ENCODE data around the gene PFN3. TPM values are rescaled to one million over a fixed set of nuclear protein-coding genes. Genes with fewer than 3 reads are reported as not detected.

The PFN3 gene
- total RNA-seq, 6 experiments from 2014 or later, result not detected

DNA sequence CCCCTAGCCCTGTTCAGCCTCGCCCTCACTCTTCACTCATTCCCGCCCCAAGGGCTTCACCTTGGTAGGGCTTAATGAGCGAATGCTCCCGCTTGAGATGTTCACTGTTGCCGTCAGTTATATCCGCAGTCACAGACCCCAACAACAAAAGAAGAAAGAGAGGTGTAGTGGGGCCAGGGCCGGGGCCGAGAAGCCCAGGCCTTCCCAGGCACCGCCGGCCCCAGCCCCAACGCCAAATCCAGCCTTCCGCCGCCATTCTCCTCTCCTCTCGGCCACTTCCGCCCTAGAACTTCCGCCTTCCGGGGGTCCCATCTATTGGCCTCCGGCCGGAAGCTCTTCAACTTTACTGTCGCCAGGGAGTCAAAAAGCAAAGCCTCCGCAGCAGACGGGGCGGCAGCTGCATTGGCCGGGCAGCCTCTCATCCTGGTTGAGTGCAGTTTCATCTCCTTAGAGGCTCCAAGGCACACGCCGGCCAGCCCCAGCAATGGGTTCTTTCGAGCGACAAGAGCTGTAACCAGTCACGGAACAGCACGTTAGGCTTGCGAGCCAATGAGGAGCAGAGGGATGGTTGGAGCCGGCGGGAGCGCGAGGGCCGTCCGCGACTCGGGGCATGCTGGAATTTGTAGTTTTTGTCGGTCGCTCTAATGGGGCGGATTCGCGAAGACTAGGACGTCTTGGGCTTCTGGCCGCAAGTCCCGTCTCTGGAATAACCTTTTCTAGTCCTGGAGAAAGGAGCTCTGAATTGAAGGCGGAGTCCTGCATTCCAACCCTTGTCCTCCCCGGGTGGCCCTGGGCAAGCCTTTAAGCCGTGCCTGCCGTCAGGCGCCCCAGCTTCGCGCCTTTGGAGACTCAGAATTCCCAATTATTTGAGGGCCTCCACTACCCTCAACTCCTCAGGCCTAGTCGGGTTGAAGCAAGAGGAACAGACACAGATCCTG lies 48.8 kb downstream of the PFN3 start, which contains the start of gene LMAN2:
TSS of gene LMAN2 (minus strand) at position 277 of the 938 bp plus-strand sequence. CDS start at position 256, 21 bp downstream.
- H3K4me1 Mint-ChIP-seq (ENCODE audit: low read depth), result peaks cover 35% of the 10 kb centered on the region
- peaks cover 7% of the 10 kb centered on the region for H3K27me3 Mint-ChIP-seq (ENCODE audit: insufficient read depth)
- peak within 1 kb of the TSS; percentile 98 for H3K4me3 Mint-ChIP-seq
- H3K9me3 Mint-ChIP-seq, result no peaks in the 10 kb centered on the region
- TF ChIP-seq, protein P1, sequence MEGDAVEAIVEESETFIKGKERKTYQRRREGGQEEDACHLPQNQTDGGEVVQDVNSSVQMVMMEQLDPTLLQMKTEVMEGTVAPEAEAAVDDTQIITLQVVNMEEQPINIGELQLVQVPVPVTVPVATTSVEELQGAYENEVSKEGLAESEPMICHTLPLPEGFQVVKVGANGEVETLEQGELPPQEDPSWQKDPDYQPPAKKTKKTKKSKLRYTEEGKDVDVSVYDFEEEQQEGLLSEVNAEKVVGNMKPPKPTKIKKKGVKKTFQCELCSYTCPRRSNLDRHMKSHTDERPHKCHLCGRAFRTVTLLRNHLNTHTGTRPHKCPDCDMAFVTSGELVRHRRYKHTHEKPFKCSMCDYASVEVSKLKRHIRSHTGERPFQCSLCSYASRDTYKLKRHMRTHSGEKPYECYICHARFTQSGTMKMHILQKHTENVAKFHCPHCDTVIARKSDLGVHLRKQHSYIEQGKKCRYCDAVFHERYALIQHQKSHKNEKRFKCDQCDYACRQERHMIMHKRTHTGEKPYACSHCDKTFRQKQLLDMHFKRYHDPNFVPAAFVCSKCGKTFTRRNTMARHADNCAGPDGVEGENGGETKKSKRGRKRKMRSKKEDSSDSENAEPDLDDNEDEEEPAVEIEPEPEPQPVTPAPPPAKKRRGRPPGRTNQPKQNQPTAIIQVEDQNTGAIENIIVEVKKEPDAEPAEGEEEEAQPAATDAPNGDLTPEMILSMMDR (IDR thresholded peaks at IDR 0.05), result no peak
- no peaks in the 10 kb centered on the region; the same call in 1 of the 2 replicates for H3K36me3 Mint-ChIP-seq (ENCODE audit: low read depth)
- DNase-seq, result peak; percentile 95
- peak within 1 kb of the TSS; percentile 99 for H3K27ac Mint-ChIP-seq

DNA sequence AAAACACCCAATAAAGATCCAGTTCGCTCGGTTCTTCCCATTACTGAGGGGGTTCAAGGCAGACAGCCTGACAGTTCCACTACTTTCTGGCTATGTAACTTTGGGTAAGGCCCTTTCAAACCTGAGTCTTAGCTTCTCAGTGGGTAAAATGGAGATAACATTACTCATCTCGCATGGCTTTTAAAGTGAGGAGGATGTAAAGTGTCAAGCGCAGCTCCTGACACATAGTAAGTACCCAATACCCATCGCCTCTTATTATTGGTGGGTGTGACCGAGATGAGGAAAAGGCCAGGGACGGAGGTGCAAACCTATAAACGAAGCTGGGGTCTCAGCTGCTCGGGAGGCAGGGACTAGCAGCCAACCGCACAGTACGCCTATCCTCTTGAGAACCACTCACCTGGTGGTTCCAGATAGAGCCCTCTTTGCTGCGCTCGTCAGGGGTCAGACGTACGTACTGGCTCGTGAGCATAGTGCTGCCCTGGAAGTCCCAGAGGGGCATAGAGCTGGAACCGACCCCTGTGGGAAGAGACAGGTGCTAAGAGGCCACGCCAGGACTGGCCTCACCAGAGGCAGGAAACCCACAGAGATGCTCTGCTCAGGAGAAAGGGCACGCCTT lies 49.6 kb downstream of the PFN3 start:
- peaks cover 37% of the 10 kb centered on the region for H3K4me1 Mint-ChIP-seq (ENCODE audit: low read depth)
- peak overlapping the region; percentile 98 for H3K4me3 Mint-ChIP-seq
- H3K9me3 Mint-ChIP-seq, result no peaks in the 10 kb centered on the region
- DNase-seq, result no peak
- peaks cover 5% of the 10 kb centered on the region for H3K27me3 Mint-ChIP-seq (ENCODE audit: insufficient read depth)
- peak overlapping the region; percentile 99 for H3K27ac Mint-ChIP-seq
- no peaks in the 10 kb centered on the region; the same call in 1 of the 2 replicates for H3K36me3 Mint-ChIP-seq (ENCODE audit: low read depth)
- TF ChIP-seq, protein P1 (IDR thresholded peaks at IDR 0.05), result no peak

Other genes with a start within 250 kb of the PFN3 start
- 10 to 100 TPM; 23.3 to 31.4 (median 26.4) TPM for gene RAB24, start 96.9 kb downstream of the PFN3 start, total RNA-seq (2021; fragmentation: NEBNext Ultra II Directional; extraction: Animal tissue kit (Norgen Biotek cat#: 25700))
- 100 to 1,000 TPM; 182 to 225 (median 217) TPM for gene PRELID1, start 96.9 kb downstream of the PFN3 start, total RNA-seq (2021; fragmentation: NEBNext Ultra II Directional; extraction: Animal tissue kit (Norgen Biotek cat#: 25700))
- 10 to 100 TPM in 5 of 6 experiments, 1 to 10 TPM in 1; 7.7 to 17.0 (median 15.3) TPM for gene MXD3, start 88.8 kb downstream of the PFN3 start, total RNA-seq (2021; fragmentation: NEBNext Ultra II Directional; extraction: Animal tissue kit (Norgen Biotek cat#: 25700))
- 100 to 1,000 TPM; 153 to 169 (median 164) TPM for gene LMAN2, start 49.0 kb downstream of the PFN3 start, total RNA-seq (2021; fragmentation: NEBNext Ultra II Directional; extraction: Animal tissue kit (Norgen Biotek cat#: 25700))
- gene RGS14, start 42.7 kb downstream of the PFN3 start, total RNA-seq (2021; fragmentation: NEBNext Ultra II Directional; extraction: Animal tissue kit (Norgen Biotek cat#: 25700)), result 1 to 10 TPM; 1.0 to 2.2 (median 1.2) TPM
- gene SLC34A1, start 16.2 kb downstream of the PFN3 start, total RNA-seq (2021; fragmentation: NEBNext Ultra II Directional; extraction: Animal tissue kit (Norgen Biotek cat#: 25700)), result not detected
- gene F12, start 8.9 kb upstream of the PFN3 start, total RNA-seq (2021; fragmentation: NEBNext Ultra II Directional; extraction: Animal tissue kit (Norgen Biotek cat#: 25700)), result 1 to 10 TPM in 1 of 6 experiments, under 1 TPM in 5; 0.63 to 1.2 (median 0.87) TPM
- 10 to 100 TPM; 25.8 to 30.7 (median 28.0) TPM for gene GRK6, start 26.0 kb upstream of the PFN3 start, total RNA-seq (2021; fragmentation: NEBNext Ultra II Directional; extraction: Animal tissue kit (Norgen Biotek cat#: 25700))
- gene PRR7, start 46.2 kb upstream of the PFN3 start, total RNA-seq (2021; fragmentation: NEBNext Ultra II Directional; extraction: Animal tissue kit (Norgen Biotek cat#: 25700)), result 10 to 100 TPM in 4 of 6 experiments, 1 to 10 TPM in 2; 8.9 to 16.9 (median 10.4) TPM
- gene DBN1, start 73.0 kb upstream of the PFN3 start, total RNA-seq (2021; fragmentation: NEBNext Ultra II Directional; extraction: Animal tissue kit (Norgen Biotek cat#: 25700)), result 100 to 1,000 TPM; 346 to 394 (median 358) TPM
- 100 to 1,000 TPM; 339 to 353 (median 343) TPM for gene PDLIM7, start 96.9 kb upstream of the PFN3 start, total RNA-seq (2021; fragmentation: NEBNext Ultra II Directional; extraction: Animal tissue kit (Norgen Biotek cat#: 25700))
- gene DOK3, start 109.2 kb upstream of the PFN3 start, total RNA-seq (2021; fragmentation: NEBNext Ultra II Directional; extraction: Animal tissue kit (Norgen Biotek cat#: 25700)), result 1 to 10 TPM; 1.1 to 2.6 (median 1.3) TPM
- gene DDX41, start 116.3 kb upstream of the PFN3 start, total RNA-seq (2021; fragmentation: NEBNext Ultra II Directional; extraction: Animal tissue kit (Norgen Biotek cat#: 25700)), result 100 to 1,000 TPM in 3 of 6 experiments, 10 to 100 TPM in 3; 83.8 to 105 (median 98.5) TPM
- 10 to 100 TPM; 16.1 to 25.6 (median 21.6) TPM for gene FAM193B, start 153.9 kb upstream of the PFN3 start, total RNA-seq (2021; fragmentation: NEBNext Ultra II Directional; extraction: Animal tissue kit (Norgen Biotek cat#: 25700))
- 100 to 1,000 TPM; 350 to 457 (median 354) TPM for gene TMED9, start 191.5 kb upstream of the PFN3 start, total RNA-seq (2021; fragmentation: NEBNext Ultra II Directional; extraction: Animal tissue kit (Norgen Biotek cat#: 25700))
- 10 to 100 TPM; 39.5 to 54.0 (median 42.9) TPM for gene B4GALT7, start 199.5 kb upstream of the PFN3 start, total RNA-seq (2021; fragmentation: NEBNext Ultra II Directional; extraction: Animal tissue kit (Norgen Biotek cat#: 25700))